ENCODE measurements around the gene CLDN20. TPM values are rescaled to one million over a fixed set of nuclear protein-coding genes. Genes with fewer than 3 reads are reported as not detected.

The CLDN20 gene
- total RNA-seq, 1 donor from 2014 or later, result not detected

GRCh38 chr6:155260686-155261085 is 3.1 kb upstream of the CLDN20 start:
- TF ChIP-seq CTCF (IDR thresholded peaks at IDR 0.05; ENCODE audit: insufficient read depth, low read length, severe bottlenecking), result no peak
- Histone ChIP-seq H3K36me3 (ENCODE audit: control insufficient read depth, insufficient read depth, low read length) (peaks cover 11% of the 10 kb centered on the region), H3K27me3 (ENCODE audit: control insufficient read depth, insufficient read depth, low read length) (no peaks in the 10 kb centered on the region), H3K4me3 (ENCODE audit: low read depth, low read length) (no peak overlapping the region)
- DNase-seq (ENCODE audit: low read depth), result no peak
- no peak for FAIRE-seq

- Histone ChIP-seq H3K36me3 (ENCODE audit: control insufficient read depth, insufficient read depth, low read length) (peaks cover 11% of the 10 kb centered on the region), H3K4me3 (ENCODE audit: low read depth, low read length) (no peak overlapping the region), H3K27me3 (ENCODE audit: control insufficient read depth, insufficient read depth, low read length) (no peaks in the 10 kb centered on the region)
- no peak for DNase-seq (ENCODE audit: low read depth)
- TF ChIP-seq CTCF (IDR thresholded peaks at IDR 0.05; ENCODE audit: insufficient read depth, low read length, severe bottlenecking), result no peak
- FAIRE-seq, result no peak
Observed at GRCh38 chr6:155261111-155261900, 2.5 kb upstream of the CLDN20 start.

GRCh38 chr6:155262655-155263054 is 1.2 kb upstream of the CLDN20 start:
- no peak for TF ChIP-seq CTCF (IDR thresholded peaks at IDR 0.05; ENCODE audit: insufficient read depth, low read length, severe bottlenecking)
- Histone ChIP-seq H3K4me3 (ENCODE audit: low read depth, low read length) (no peak overlapping the region), H3K27me3 (ENCODE audit: control insufficient read depth, insufficient read depth, low read length) (no peaks in the 10 kb centered on the region), H3K36me3 (ENCODE audit: control insufficient read depth, insufficient read depth, low read length) (peaks cover 6% of the 10 kb centered on the region)
- DNase-seq (ENCODE audit: low read depth) (no peak), FAIRE-seq (no peak)

- no peak for TF ChIP-seq CTCF (IDR thresholded peaks at IDR 0.05; ENCODE audit: insufficient read depth, low read length, severe bottlenecking)
- Histone ChIP-seq H3K36me3 (ENCODE audit: control insufficient read depth, insufficient read depth, low read length) (peaks cover 3% of the 10 kb centered on the region), H3K4me3 (ENCODE audit: low read depth, low read length) (no peak overlapping the region), H3K27me3 (ENCODE audit: control insufficient read depth, insufficient read depth, low read length) (no peaks in the 10 kb centered on the region)
- DNase-seq (ENCODE audit: low read depth) (no peak), FAIRE-seq (no peak)
Observed at GRCh38 chr6:155264693-155265320, 994 bp downstream of the CLDN20 start.

- DNase-seq (ENCODE audit: low read depth), result no peak
- TF ChIP-seq CTCF (IDR thresholded peaks at IDR 0.05; ENCODE audit: insufficient read depth, low read length, severe bottlenecking), result no peak
- no peak overlapping the region for H3K4me3 ChIP-seq (ENCODE audit: low read depth, low read length)
- H3K36me3 ChIP-seq (ENCODE audit: control insufficient read depth, insufficient read depth, low read length), result peaks cover 2% of the 10 kb centered on the region
- FAIRE-seq, result no peak
- no peaks in the 10 kb centered on the region for H3K27me3 ChIP-seq (ENCODE audit: control insufficient read depth, insufficient read depth, low read length)
Observed at GRCh38 chr6:155265843-155266535, 2.2 kb downstream of the CLDN20 start.
